Measurements from ENCODE around the gene PCDHA8.
"Not testable (repeated sequence)": the region's sequence is repeated elsewhere in the genome, so short reads cannot be mapped to it uniquely, and the experiment has no call there.

PCDHA8 gene

DNA sequence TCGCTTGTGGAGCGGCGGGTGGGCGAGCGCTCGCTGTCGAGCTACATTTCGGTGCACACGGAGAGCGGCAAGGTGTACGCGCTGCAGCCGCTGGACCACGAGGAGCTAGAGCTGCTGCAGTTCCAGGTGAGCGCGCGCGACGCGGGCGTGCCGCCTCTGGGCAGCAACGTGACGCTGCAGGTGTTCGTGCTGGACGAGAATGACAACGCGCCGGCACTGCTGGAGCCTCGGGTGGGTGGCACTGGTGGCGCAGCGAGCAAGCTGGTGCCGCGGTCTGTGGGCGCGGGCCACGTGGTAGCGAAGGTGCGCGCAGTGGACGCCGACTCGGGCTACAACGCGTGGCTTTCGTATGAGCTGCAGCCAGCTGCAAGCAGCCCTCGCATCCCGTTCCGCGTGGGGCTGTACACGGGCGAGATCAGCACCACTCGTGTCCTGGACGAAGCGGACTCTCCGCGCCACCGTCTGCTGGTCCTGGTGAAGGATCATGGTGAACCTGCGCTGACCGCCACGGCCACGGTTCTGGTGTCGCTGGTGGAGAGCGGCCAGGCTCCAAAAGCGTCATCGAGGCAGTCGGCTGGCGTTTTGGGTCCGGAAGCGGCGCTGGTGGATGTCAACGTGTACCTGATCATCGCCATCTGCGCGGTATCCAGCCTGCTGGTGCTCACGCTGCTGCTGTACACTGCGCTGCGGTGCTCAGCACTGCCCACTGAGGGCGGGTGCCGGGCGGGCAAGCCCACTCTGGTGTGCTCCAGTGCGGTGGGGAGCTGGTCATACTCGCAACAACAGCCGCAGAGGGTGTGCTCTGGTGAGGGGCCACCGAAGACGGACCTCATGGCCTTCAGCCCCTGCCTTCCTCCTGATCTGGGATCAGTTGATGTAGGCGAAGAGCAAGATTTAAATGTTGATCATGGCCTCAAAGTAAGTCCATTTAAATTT lies 2.1 kb downstream of the PCDHA8 start:
- Mint-ChIP-seq H3K27me3 (peaks cover 38% of the 10 kb centered on the region), H3K36me3 (ENCODE audit: insufficient read depth) (no peaks in the 10 kb centered on the region), H3K9me3 (peaks cover 6% of the 10 kb centered on the region), H3K4me1 (no peaks in the 10 kb centered on the region), H3K4me3 (no peak overlapping the region), H3K27ac (ENCODE audit: low read depth) (no peak overlapping the region)
- DNase-seq (ENCODE audit: low spot score in 2 of 2) (no peak), ATAC-seq (replicated peaks; ENCODE audit: extremely low read depth, poor library complexity, severe bottlenecking) (no peak)

DNA sequence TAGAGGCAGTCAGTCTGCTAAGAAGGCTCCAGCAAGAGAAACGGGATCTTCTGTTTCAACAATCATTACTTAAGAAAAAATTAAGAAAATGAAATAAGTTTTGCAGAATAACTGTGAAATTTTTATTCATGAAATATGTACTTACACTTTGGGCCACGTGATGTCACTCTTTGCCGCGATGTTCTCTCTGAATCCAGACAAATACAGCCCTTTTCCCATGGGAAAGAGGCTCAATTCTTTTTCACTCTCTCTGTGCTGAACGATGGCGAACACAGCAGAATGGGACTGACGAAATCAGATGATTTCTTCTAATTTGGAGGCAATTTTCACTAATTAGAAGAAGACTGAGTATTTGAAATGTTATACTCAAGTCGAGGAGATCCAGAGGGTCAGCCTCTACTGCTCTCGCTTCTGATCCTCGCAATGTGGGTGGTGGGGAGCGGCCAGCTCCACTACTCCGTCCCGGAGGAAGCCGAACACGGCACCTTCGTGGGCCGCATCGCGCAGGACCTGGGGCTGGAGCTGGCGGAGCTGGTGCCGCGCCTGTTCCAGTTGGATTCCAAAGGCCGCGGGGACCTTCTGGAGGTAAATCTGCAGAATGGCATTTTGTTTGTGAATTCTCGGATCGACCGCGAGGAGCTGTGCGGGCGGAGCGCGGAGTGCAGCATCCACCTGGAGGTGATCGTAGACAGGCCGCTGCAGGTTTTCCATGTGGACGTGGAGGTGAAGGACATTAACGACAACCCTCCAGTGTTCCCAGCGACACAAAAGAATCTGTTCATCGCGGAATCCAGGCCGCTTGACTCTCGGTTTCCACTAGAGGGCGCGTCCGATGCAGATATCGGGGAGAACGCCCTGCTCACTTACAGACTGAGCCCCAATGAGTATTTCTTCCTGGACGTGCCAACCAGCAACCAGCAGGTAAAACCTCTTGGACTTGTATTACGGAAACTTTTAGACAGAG lies 7.4 kb downstream of the PCDHA8 start, which contains the start of gene PCDHA9:
TSS of gene PCDHA9 (plus strand) at position 244 of the 964 bp plus-strand sequence. CDS start at position 358, 114 bp downstream.
- H3K4me3 Mint-ChIP-seq; H3K4me1 Mint-ChIP-seq; ATAC-seq (replicated peaks; ENCODE audit: extremely low read depth, poor library complexity, severe bottlenecking); H3K27ac Mint-ChIP-seq (ENCODE audit: low read depth); H3K36me3 Mint-ChIP-seq (ENCODE audit: insufficient read depth); H3K9me3 Mint-ChIP-seq; DNase-seq (ENCODE audit: low spot score in 2 of 2): not testable (repeated sequence)
- peaks cover 33% of the 10 kb centered on the region for H3K27me3 Mint-ChIP-seq

DNA sequence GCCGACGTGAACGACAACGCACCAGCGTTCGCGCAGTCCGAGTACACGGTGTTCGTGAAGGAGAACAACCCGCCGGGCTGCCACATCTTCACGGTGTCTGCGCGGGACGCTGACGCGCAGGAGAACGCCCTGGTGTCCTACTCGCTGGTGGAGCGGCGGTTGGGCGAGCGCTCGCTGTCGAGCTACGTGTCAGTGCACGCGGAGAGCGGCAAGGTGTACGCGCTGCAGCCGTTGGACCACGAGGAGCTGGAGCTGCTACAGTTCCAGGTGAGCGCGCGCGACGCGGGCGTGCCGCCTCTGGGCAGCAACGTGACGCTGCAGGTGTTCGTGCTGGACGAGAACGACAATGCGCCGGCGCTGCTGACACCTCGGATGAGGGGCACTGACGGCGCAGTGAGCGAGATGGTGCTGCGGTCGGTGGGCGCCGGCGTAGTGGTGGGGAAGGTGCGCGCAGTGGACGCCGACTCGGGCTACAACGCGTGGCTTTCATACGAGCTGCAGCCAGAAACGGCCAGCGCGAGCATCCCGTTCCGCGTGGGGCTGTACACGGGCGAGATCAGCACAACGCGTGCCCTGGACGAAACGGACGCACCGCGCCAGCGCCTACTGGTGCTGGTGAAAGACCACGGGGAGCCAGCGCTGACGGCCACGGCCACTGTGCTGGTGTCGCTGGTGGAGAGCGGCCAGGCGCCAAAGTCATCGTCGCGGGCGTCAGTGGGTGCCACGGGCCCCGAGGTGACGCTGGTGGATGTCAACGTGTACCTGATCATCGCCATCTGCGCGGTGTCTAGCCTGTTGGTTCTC lies 9.0 kb downstream of the PCDHA8 start:
- peaks cover 38% of the 10 kb centered on the region for H3K27me3 Mint-ChIP-seq
- not testable (repeated sequence) for H3K9me3 Mint-ChIP-seq; H3K27ac Mint-ChIP-seq (ENCODE audit: low read depth); H3K4me3 Mint-ChIP-seq; H3K36me3 Mint-ChIP-seq (ENCODE audit: insufficient read depth); DNase-seq (ENCODE audit: low spot score in 2 of 2); H3K4me1 Mint-ChIP-seq; ATAC-seq (replicated peaks; ENCODE audit: extremely low read depth, poor library complexity, severe bottlenecking)

DNA sequence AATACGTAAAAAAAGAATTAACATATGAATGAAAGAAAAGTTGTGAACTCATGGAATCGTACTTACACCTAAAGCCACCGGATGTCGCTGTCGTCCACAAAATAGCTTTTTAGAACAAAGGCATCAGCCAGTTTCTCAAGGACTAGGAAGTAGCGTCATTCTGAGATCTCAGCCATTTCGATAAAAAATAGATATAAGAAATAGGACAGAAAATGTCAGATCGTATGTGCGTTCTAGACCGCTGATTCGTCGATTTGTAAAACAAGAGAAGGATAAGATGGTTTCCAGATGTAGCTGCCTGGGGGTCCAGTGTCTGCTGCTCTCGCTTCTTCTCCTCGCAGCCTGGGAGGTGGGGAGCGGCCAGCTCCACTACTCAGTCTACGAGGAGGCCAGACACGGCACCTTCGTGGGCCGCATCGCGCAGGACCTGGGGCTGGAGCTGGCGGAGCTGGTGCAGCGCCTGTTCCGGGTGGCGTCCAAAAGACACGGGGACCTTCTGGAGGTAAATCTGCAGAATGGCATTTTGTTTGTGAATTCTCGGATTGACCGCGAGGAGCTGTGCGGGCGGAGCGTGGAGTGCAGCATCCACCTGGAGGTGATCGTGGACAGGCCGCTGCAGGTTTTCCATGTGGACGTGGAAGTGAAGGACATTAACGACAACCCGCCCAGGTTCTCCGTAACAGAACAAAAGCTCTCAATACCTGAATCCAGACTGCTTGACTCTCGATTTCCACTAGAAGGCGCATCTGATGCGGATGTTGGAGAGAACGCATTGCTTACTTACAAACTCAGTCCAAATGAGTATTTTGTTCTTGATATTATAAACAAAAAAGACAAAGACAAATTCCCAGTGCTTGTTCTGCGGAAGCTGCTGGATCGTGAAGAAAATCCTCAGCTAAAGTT lies 15.0 kb downstream of the PCDHA8 start, which contains the start of gene PCDHA10:
TSS of gene PCDHA10 (plus strand) at position 126 of the 903 bp plus-strand sequence. CDS start at position 278, 152 bp downstream.
- Mint-ChIP-seq H3K27ac (ENCODE audit: low read depth) (no peak within 1 kb of the TSS), H3K4me1 (no peaks in the 10 kb centered on the region), H3K36me3 (ENCODE audit: insufficient read depth) (no peaks in the 10 kb centered on the region), H3K9me3 (peaks cover 13% of the 10 kb centered on the region), H3K4me3 (no peak within 1 kb of the TSS), H3K27me3 (peaks cover 13% of the 10 kb centered on the region)
- ATAC-seq (replicated peaks; ENCODE audit: extremely low read depth, poor library complexity, severe bottlenecking) (no peak), DNase-seq (ENCODE audit: low spot score in 2 of 2) (no peak)

DNA sequence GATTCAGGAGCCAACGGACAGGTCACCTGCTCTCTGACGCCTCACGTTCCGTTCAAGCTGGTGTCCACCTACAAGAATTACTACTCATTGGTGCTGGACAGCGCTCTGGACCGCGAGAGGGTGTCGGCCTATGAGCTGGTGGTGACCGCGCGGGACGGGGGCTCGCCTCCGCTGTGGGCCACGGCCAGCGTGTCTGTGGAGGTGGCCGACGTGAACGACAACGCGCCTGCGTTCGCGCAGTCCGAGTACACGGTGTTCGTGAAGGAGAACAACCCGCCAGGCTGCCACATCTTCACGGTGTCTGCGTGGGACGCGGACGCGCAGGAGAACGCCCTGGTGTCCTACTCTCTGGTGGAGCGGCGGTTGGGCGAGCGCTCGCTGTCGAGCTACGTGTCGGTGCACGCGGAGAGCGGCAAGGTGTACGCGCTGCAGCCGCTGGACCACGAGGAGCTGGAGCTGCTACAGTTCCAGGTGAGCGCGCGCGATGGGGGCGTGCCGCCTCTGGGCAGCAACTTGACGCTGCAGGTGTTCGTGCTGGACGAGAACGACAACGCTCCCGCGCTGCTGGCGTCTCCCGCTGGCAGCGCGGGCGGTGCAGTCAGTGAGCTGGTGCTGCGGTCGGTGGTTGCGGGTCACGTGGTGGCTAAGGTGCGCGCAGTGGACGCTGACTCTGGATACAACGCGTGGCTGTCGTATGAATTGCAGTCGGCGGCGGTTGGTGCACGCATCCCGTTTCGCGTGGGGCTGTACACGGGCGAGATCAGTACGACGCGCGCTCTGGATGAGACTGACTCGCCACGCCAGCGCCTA lies 16.4 kb downstream of the PCDHA8 start:
- H3K27me3 Mint-ChIP-seq: peaks cover 13% of the 10 kb centered on the region
- H3K27ac Mint-ChIP-seq (ENCODE audit: low read depth): no peak overlapping the region
- no peaks in the 10 kb centered on the region for H3K4me1 Mint-ChIP-seq
- H3K36me3 Mint-ChIP-seq (ENCODE audit: insufficient read depth): no peaks in the 10 kb centered on the region
- DNase-seq (ENCODE audit: low spot score in 2 of 2): no peak
- H3K9me3 Mint-ChIP-seq: peaks cover 13% of the 10 kb centered on the region
- ATAC-seq (replicated peaks; ENCODE audit: extremely low read depth, poor library complexity, severe bottlenecking): no peak
- H3K4me3 Mint-ChIP-seq: no peak overlapping the region

DNA sequence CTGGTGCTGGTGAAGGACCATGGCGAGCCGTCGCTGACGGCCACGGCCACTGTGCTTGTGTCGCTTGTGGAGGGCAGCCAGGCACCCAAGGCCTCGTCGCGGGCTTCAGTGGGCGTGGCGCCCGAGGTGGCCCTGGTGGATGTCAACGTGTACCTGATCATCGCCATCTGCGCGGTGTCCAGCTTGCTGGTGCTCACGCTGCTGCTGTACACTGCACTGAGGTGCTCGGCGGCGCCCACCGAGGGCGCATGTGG lies 16.9 kb downstream of the PCDHA8 start:
- DNase-seq (ENCODE audit: low spot score in 2 of 2) (no peak), ATAC-seq (replicated peaks; ENCODE audit: extremely low read depth, poor library complexity, severe bottlenecking) (no peak)
- H3K9me3 Mint-ChIP-seq: peaks cover 13% of the 10 kb centered on the region
- H3K4me1 Mint-ChIP-seq: no peaks in the 10 kb centered on the region
- peaks cover 9% of the 10 kb centered on the region for H3K27me3 Mint-ChIP-seq
- no peak overlapping the region for H3K4me3 Mint-ChIP-seq
- no peak overlapping the region for H3K27ac Mint-ChIP-seq (ENCODE audit: low read depth)
- H3K36me3 Mint-ChIP-seq (ENCODE audit: insufficient read depth): no peaks in the 10 kb centered on the region

DNA sequence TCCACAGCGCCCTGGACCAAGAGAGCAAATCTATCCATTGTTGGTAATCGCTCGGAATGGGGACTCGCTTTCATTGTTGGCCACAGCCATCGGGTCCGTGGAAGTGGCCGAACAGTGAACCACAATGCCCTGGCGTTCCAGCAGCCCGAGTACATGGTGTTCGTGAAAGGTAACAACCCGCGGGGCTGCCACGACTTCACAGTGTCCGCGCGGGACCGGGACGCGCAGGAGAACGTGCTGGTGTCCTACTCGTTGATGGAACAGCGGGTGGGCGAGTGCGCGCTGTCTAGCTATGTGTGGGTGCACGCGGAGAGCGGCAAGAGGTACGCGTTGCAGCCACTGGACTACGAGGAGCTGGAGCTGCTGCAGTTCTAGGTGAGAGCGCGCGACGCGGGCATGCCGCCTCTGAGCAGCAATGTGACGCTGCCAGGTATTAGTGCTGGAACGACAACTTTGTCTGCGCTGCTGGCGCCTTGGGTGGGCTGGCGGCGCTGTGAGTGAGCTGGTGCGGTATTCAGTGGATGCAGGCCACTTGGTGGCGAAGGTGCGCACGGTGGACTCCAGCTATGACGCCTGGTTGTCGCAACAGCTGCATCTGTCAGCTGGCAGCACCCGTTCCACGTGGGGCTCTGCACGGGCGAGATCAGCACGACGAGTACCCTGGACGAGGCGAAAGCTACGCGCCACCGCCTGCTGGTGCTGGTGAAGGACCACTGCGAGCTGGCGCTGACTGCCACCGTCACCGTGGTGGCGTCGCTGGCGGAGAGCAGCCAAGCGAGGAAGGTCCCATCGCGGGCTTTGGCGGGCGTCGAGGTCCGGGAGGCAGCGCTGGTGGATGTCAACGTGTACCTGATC lies 21.7 kb downstream of the PCDHA8 start:
- ATAC-seq (replicated peaks; ENCODE audit: extremely low read depth, poor library complexity, severe bottlenecking): no peak
- H3K4me3 Mint-ChIP-seq: no peak overlapping the region
- H3K27me3 Mint-ChIP-seq: peaks cover 10% of the 10 kb centered on the region
- H3K36me3 Mint-ChIP-seq (ENCODE audit: insufficient read depth): peaks cover 2% of the 10 kb centered on the region
- H3K4me1 Mint-ChIP-seq: no peaks in the 10 kb centered on the region
- H3K9me3 Mint-ChIP-seq: peaks cover 5% of the 10 kb centered on the region
- H3K27ac Mint-ChIP-seq (ENCODE audit: low read depth): no peak overlapping the region
- no peak for DNase-seq (ENCODE audit: low spot score in 2 of 2)

DNA sequence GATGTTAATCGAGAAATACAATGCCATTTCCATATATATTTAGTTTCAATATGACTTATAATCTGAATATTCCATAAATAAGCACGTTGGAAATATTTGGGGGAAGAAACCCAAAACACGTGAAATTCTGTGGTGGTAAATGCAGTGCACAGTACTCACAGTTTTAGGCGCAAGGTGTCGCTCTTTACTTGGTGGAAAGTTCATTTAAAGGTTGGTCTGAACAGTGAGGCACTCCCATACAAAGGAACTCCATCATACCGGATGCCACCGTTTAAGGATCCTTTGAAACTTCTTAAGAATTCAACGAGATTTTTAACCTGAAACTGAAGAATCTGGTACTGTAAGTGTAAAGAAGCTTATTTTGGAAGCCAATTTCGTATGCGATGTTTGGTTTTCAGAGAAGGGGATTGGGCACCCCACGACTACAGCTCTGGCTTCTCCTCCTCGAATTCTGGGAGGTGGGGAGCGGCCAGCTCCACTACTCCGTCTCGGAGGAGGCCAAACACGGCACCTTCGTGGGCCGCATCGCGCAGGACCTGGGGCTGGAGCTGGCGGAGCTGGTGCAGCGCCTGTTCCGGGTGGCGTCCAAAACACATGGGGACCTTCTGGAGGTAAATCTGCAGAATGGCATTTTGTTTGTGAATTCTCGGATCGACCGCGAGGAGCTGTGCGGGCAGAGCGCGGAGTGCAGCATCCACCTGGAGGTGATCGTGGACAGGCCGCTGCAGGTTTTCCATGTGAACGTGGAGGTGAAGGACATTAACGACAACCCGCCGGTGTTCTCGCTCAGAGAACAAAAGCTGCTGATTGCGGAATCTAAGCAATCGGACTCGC lies 28.0 kb downstream of the PCDHA8 start, which contains the start of gene PCDHA11:
TSS of gene PCDHA11 (plus strand) at position 237 of the 834 bp plus-strand sequence. CDS start at position 384, 147 bp downstream.
- DNase-seq (ENCODE audit: low spot score in 2 of 2) (no peak), ATAC-seq (replicated peaks; ENCODE audit: extremely low read depth, poor library complexity, severe bottlenecking) (no peak)
- Mint-ChIP-seq H3K9me3 (no peaks in the 10 kb centered on the region), H3K27ac (ENCODE audit: low read depth) (no peak within 1 kb of the TSS), H3K4me3 (no peak within 1 kb of the TSS), H3K36me3 (ENCODE audit: insufficient read depth) (no peaks in the 10 kb centered on the region), H3K27me3 (peaks cover 11% of the 10 kb centered on the region), H3K4me1 (no peaks in the 10 kb centered on the region)

DNA sequence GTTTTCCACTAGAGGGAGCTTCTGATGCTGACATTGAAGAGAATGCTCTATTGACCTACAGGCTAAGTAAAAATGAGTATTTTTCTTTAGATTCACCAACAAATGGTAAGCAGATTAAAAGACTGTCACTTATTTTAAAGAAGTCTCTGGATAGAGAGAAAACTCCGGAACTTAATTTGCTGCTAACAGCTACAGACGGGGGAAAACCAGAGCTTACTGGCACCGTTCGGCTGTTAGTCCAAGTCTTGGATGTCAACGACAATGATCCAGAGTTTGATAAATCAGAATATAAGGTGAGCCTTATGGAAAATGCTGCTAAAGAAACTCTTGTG lies 28.5 kb downstream of the PCDHA8 start:
- ATAC-seq (replicated peaks; ENCODE audit: extremely low read depth, poor library complexity, severe bottlenecking) (no peak), DNase-seq (ENCODE audit: low spot score in 2 of 2) (no peak)
- Mint-ChIP-seq H3K27ac (ENCODE audit: low read depth) (no peak overlapping the region), H3K4me1 (no peaks in the 10 kb centered on the region), H3K4me3 (no peak overlapping the region), H3K27me3 (peaks cover 11% of the 10 kb centered on the region), H3K9me3 (no peaks in the 10 kb centered on the region), H3K36me3 (ENCODE audit: insufficient read depth) (no peaks in the 10 kb centered on the region)
